Activated CD4-positive, alpha-beta T cell treated with anti-CD3 and anti-CD28 coated beads for 1 hour (primary cell): ENCODE measurements around the gene SNX1.

Source experiments
- DNase-seq: peaks from one replicate; pipeline ENCODE4 v3.0.0-alpha.2; 2020

The SNX1 gene

DNA sequence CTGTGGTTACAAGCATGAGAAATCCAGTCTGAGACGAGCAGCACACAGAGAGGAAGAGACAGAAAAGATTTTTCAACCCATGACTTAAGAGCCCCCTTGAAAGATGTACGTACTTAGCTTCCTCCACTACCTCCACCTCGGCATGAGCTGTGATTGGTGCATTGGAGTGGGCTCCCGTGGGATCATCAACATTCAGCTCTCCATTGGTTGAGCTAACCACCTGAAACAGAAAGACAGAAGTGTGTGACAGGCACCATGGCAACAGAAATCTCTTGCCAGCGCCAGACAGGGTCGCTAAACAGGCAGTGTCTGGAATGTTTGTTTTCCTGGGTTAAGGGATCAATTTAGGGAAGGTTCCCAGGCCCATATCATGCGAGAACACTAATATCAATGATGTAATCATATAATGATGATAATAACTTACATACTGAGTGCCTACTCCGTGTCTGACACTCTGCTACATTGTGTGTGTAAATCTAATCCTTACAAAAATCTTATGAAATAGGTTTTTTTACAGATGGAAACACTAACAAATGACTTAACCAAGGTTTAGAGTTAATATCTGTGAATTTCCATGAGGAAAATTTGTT, 84.5 kb downstream of the SNX1 start:
- DNase-seq: no peak

DNA sequence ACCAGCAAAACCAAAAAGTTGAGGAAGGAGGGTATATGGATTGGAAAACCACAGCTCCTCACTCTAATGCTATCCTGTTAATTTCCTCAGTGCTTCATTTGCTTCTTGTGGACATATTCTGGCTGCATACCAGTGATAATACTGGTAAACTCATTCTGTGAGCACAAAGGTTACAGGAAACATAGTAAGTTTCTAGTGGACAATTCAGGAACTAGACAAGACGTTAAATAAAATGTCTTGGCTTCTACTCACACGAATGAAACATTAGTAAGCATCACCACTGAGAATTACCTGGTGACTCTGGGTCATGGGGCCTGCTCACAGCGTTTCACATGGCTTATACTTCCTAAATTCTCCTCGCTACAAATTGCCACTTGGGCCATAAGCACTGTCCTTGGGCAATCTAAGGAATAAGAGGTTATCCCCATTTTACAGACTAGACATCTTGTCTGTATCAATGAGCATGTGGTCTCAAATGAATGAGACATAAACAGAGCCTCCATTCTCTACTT, 87.1 kb downstream of the SNX1 start:
- DNase-seq: no peak

DNA sequence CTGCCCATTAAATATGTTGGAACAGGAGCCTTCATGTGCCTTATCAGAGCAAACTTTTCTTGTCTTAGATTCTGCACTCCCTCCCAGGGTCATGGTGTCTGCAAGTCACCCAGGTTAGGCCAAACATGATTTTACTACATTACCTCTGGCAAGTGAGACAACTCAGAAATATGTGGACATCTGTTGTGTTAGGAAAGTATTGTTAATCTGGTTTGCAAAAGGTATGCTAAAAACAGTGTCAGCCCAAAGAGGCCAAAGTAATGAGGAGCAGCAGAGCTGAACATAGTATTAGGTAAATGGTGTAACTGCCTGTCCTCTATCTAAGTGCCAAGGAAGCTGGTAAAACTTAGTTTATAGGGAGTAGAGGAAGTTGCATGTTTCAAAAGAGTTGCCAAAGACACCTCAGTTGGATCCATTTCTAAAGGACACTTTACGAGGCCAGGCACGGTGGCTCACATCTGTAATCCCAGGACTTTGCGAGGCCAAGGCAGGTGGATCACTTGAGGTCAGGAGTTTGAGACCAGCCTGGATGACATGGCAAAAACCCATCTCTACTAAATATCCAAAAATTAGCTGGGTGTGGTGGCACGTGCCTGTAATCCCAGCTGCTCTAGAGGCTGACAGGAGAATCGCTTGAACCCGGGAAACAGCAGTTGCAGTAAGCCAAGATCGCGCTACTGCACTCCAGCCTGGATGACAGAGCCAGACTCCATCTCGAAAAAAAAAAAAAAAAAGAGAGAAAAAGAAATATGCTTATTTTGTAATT, 89.5 kb downstream of the SNX1 start:
- no peak for DNase-seq

DNA sequence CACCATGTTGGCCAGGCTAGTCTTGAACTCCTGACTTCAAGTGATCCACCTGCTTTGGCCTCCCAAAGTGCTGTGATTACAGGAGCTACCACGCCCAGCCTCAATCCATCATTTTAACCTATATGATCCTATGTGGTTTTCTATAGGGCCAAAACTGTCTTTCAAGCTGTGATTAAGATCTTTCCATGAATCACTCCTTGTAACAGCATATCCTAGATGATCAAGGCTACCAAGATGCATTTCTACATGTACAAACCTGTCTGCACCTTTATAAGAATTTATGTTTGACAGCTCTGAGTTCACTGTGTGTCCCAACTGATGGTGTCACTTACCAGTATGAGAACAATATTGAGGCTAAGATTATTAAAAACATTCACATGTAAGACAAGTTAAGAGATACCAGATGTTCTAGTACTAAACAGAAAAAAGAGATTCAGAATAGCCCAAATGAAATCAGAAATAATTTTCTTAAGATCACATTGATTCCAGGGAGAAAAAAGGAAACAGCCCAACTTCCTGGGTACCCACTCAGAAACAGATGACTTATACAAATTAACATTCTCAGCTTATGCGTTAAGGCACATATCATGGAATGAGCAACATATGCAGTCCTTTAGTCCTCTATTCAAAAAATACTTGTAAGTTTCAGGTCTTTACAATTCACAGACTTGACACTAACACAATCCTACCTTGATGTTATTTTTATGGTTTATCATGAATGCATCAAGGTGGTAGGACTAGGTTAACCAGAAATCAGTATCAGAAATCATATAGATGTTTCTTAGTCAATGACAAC, 91.8 kb downstream of the SNX1 start:
- no peak for DNase-seq
